Liver (tissue), 3 donors: ENCODE measurements around the gene NHERF2.

Experiments
- ATF3 ChIP-seq: IDR thresholded peaks from 2 replicates; pipeline ENCODE4 v1.6.1; 2016; ENCODE audit warnings: antibody characterized with exemption
- CTCF ChIP-seq: fragments of 150-350 bp; IDR thresholded peaks from 2 replicates; pipeline ENCODE4 v1.5.1; 2017; ENCODE audit warnings: improper control_type of control experiment, low read depth, low read length; ENCODE audit not compliant: missing input control
- EGR1 ChIP-seq, 2 donors: IDR thresholded peaks; 2 replicates each; pipeline ENCODE4 v1.6.1; 2016 to 2018; ENCODE audit warnings: antibody characterized with exemption in 2 of 2, low read depth in 2 of 2
- GABPA ChIP-seq, 2 donors: IDR thresholded peaks in 1 of 2; conservative IDR thresholded peaks in 1 of 2; 2 replicates each; pipeline ENCODE4 v1.6.1; 2016; ENCODE audit warnings: antibody characterized with exemption in 2 of 2, mild to moderate bottlenecking in 1 of 2, moderate library complexity in 1 of 2
- HNF4A ChIP-seq, 2 donors: conservative IDR thresholded peaks; 2 replicates each; pipeline ENCODE4 v1.6.1; 2016; ENCODE audit warnings: antibody characterized with exemption in 2 of 2, mild to moderate bottlenecking in 2 of 2
- HNF4G ChIP-seq: IDR thresholded peaks from 2 replicates; pipeline ENCODE4 v1.6.1; 2016; ENCODE audit warnings: antibody characterized with exemption
- JUND ChIP-seq, 2 donors: IDR thresholded peaks; 2 replicates each; pipeline ENCODE4 v1.6.1; 2016; ENCODE audit warnings: antibody characterized with exemption in 2 of 2
- MAX ChIP-seq: IDR thresholded peaks from 2 replicates; pipeline ENCODE4 v1.6.1; 2016; ENCODE audit warnings: antibody characterized with exemption
- RAD21 ChIP-seq, 2 donors: IDR thresholded peaks; 2 replicates each; pipeline ENCODE4 v1.6.1; 2016; ENCODE audit warnings: antibody characterized with exemption in 2 of 2, mild to moderate bottlenecking in 2 of 2
- REST ChIP-seq: IDR thresholded peaks from 2 replicates; pipeline ENCODE4 v1.6.1; 2016; ENCODE audit warnings: antibody characterized with exemption, mild to moderate bottlenecking
- SP1 ChIP-seq: IDR thresholded peaks from 2 replicates; pipeline ENCODE4 v1.6.1; 2018; ENCODE audit warnings: antibody characterized with exemption, mild to moderate bottlenecking
- TAF1 ChIP-seq: conservative IDR thresholded peaks from 2 replicates; pipeline ENCODE4 v1.6.1; 2016; ENCODE audit warnings: antibody characterized with exemption, mild to moderate bottlenecking
- YY1 ChIP-seq: IDR thresholded peaks from 2 replicates; pipeline ENCODE4 v1.6.1; 2016; ENCODE audit warnings: antibody characterized with exemption, mild to moderate bottlenecking
- ZBTB33 ChIP-seq: IDR thresholded peaks from 2 replicates; pipeline ENCODE4 v1.6.1; 2016; ENCODE audit warnings: antibody characterized with exemption
- donor health status: healthy.
- donor health status: healthy.

- TF ChIP-seq YY1 (no peak), CTCF (no peak), ZBTB33 (no peak), RAD21 (IDR thresholded peaks at IDR 0.05) (no peak), MAX (no peak), ATF3 (no peak), GABPA (IDR thresholded peaks at IDR 0.05 in 1 of 2, conservative IDR thresholded peaks at IDR 0.05 in 1 of 2) (no peak), REST (no peak), EGR1 (IDR thresholded peaks at IDR 0.05; ENCODE audit: low read depth in 2 of 2) (no peak), JUND (IDR thresholded peaks at IDR 0.05) (no peak), HNF4A (conservative IDR thresholded peaks at IDR 0.05) (no peak), TAF1 (no peak), SP1 (no peak), HNF4G (no peak)
Measured at GRCh38 chr16:2085669-2086068, 59.0 kb downstream of the NHERF2 start.
